HEK293 (cell line): Measurements from ENCODE around the gene ZNF579.

ENCODE experiments used
- CTCF ChIP-seq: fragments of 450-650 bp; formaldehyde crosslinking; IDR thresholded peaks from 2 replicates; pipeline ENCODE4 v1.5.1; 2016; ENCODE audit warnings: missing biosample characterization, missing genetic modification characterization
- ZNF175 ChIP-seq: fragments of 450-650 bp; formaldehyde crosslinking; IDR thresholded peaks from 2 replicates; pipeline ENCODE4 v1.5.1; 2016; ENCODE audit warnings: missing biosample characterization, missing genetic modification characterization
- ZNF416 ChIP-seq: fragments of 450-650 bp; formaldehyde crosslinking; IDR thresholded peaks from 2 replicates; pipeline ENCODE4 v1.5.1; 2016; ENCODE audit warnings: missing biosample characterization, missing genetic modification characterization
- ZNF629 ChIP-seq: fragments of 450-650 bp; formaldehyde crosslinking; IDR thresholded peaks from 2 replicates; pipeline ENCODE4 v1.5.1; 2017; ENCODE audit warnings: missing biosample characterization, missing genetic modification characterization

GRCh38 chr19:55535965-55536350, 44.7 kb downstream of the ZNF579 start:
- no peak for TF ChIP-seq ZNF175 (tag by site-specific recombination)
- TF ChIP-seq CTCF (tag by site-specific recombination): no peak
- no peak for TF ChIP-seq ZNF416
- TF ChIP-seq ZNF629 (tag by site-specific recombination): no peak
